T-cell (primary cell): Measurements from ENCODE around the gene DTNBP1. TPM values are rescaled to one million over a fixed set of nuclear protein-coding genes. Genes with fewer than 3 reads are reported as not detected.

ENCODE experiments used
- ATAC-seq, 4 experiments: fragments of 200-7000 bp in 3 of 4; fragments of 150-1000 bp in 1 of 4; cut with Tn5 transposase; replicated peaks in 1 of 4; 1 replicate in 3 of 4; 2 replicates in 1 of 4; pipeline ENCODE4 v1.10.0; 2021; ENCODE audit warnings: moderate library complexity in 3 of 4, mild to moderate bottlenecking in 2 of 4, moderate number of reproducible peaks in 1 of 4
- CTCF ChIA-PET, 2 donors: fragments of 300-600 bp; sonication (Branson Sonifier 250); formaldehyde crosslinking; loops; one replicate each; lab custom pipeline; 2022; ENCODE audit warnings: antibody characterized with exemption in 2 of 2; lab: Charles Lee
- POLR2A ChIA-PET, 2 donors: fragments of 300-600 bp; sonication (Branson Sonifier 250); formaldehyde crosslinking; loops; one replicate each; lab custom pipeline; 2022; ENCODE audit warnings: antibody characterized with exemption in 2 of 2; lab: Charles Lee
- DNase-seq, 35 experiments: peaks; one replicate each; pipeline versions ENCODE4 v3.0.0 to v3.0.0-alpha.2; 2013 to 2023
- H3K27ac ChIP-seq: one replicate; pipeline ENCODE4 v1.5.1; 2013; ENCODE audit warnings: low read length
- H3K27me3 ChIP-seq, 2 experiments: replicated peaks in 1 of 2; 1 replicate in 1 of 2; 2 replicates in 1 of 2; pipeline versions ENCODE4 v1.6.1 to v1.7.0; 2013; ENCODE audit warnings: low read length in 1 of 2, mixed read lengths in 1 of 2; ENCODE audit not compliant: control insufficient read depth in 2 of 2, insufficient read depth in 2 of 2; ENCODE audit errors: extremely low read depth in 1 of 2
- H3K36me3 ChIP-seq, 2 donors: 1 replicate in 1 of 2; 2 replicates in 1 of 2; pipeline versions ENCODE4 v1.6.1 to v1.7.0; 2013; ENCODE audit warnings: low read length in 1 of 2; ENCODE audit not compliant: control insufficient read depth in 2 of 2, insufficient read depth in 1 of 2; ENCODE audit errors: extremely low read depth in 1 of 2
- H3K4me1 ChIP-seq, 2 experiments: 1 replicate in 1 of 2; 2 replicates in 1 of 2; pipeline versions ENCODE4 v1.6.1 to v1.7.0; 2013; ENCODE audit warnings: low read length in 2 of 2, mixed read lengths in 1 of 2; ENCODE audit not compliant: insufficient read depth in 2 of 2, control insufficient read depth in 1 of 2; ENCODE audit errors: extremely low read depth in 1 of 2
- H3K4me3 ChIP-seq, 2 donors: 1 replicate in 1 of 2; 2 replicates in 1 of 2; pipeline versions ENCODE4 v1.5.1 to v1.7.0; 2013; ENCODE audit warnings: mild to moderate bottlenecking in 2 of 2, low read length in 1 of 2, moderate library complexity in 1 of 2; ENCODE audit not compliant: control insufficient read depth in 1 of 2; ENCODE audit errors: extremely low read depth in 1 of 2
- H3K9me3 ChIP-seq: 2 replicates; pipeline ENCODE4 v1.7.0; 2013
- H3K27ac Mint-ChIP-seq, 2 donors: one replicate each; pipeline ENCODE4 v1.8.0; 2020 to 2021; ENCODE audit warnings: mild to moderate bottlenecking in 2 of 2, mixed read lengths in 2 of 2
- H3K27me3 Mint-ChIP-seq, 2 donors: one replicate each; pipeline ENCODE4 v1.8.0; 2021 to 2022; ENCODE audit warnings: mixed read lengths in 2 of 2
- H3K36me3 Mint-ChIP-seq: one replicate; pipeline ENCODE4 v1.8.0; 2021; ENCODE audit warnings: mixed read lengths
- H3K4me1 Mint-ChIP-seq, 3 donors: one replicate each; pipeline ENCODE4 v1.8.0; 2020 to 2022; ENCODE audit warnings: mixed read lengths in 3 of 3, mild to moderate bottlenecking in 1 of 3
- H3K4me3 Mint-ChIP-seq, 3 donors: one replicate each; pipeline ENCODE4 v1.8.0; 2020 to 2022; ENCODE audit warnings: mild to moderate bottlenecking in 3 of 3, mixed read lengths in 3 of 3, moderate library complexity in 3 of 3
- H3K9me3 Mint-ChIP-seq, 3 donors: one replicate each; pipeline ENCODE4 v1.8.0; 2020 to 2022; ENCODE audit warnings: mixed read lengths in 3 of 3
- WGBS: methylation state at CpG from one replicate; pipeline ENCODE4 v1.1.5; 2013; ENCODE audit warnings: missing lambda C conversion rate; ENCODE audit not compliant: insufficient coverage; 5-methylcytosine and 5-hydroxymethylcytosine counted together
- total RNA-seq, 35 experiments: library from RNA in 6 of 35; stranded (reverse) in 6 of 35; fragments of 120-200 nt in 1 of 35; gene quantifications; one replicate each; pipeline versions ENCODE4 v1.2.1 to v1.2.4 and lab custom pipeline; 2013 to 2026

Gene DTNBP1
- total RNA-seq, 5 donors from 2014 or later (not counting 1 experiment from before 2014, with no cell fraction given): 18.7 to 25.4 (median 19.9) TPM

GRCh38 chr6:15534974-15535373 is 127.9 kb downstream of the DTNBP1 start:
- no CpG with 5 or more reads among the region's 3 CpGs for WGBS
- H3K27ac ChIP-seq: no peak overlapping the region
- Mint-ChIP-seq H3K9me3 (no peaks in the 10 kb centered on the region), H3K4me3 (no peak overlapping the region), H3K36me3 (peaks cover 35% of the 10 kb centered on the region), H3K27ac (no peak overlapping the region), H3K27me3 (no peaks in the 10 kb centered on the region), H3K4me1 (peaks cover 12 to 23% (median 20%) of the 10 kb centered on the region in 3 donors)
- no peaks in the 10 kb centered on the region for H3K4me1 ChIP-seq
- ChIA-PET POLR2A (interaction anchor here in 1 of 2 donors (0.6 kb wide), 1 partner anchor 329 kb away, joined by 4 read pairs; no protein-coding TSS in a partner anchor), CTCF (no interaction called here)
- no peaks in the 10 kb centered on the region for H3K9me3 ChIP-seq
- H3K36me3 ChIP-seq: peaks cover 0 to 18% of the 10 kb centered on the region in 2 donors
- no peak overlapping the region for H3K4me3 ChIP-seq
- no peaks in the 10 kb centered on the region for H3K27me3 ChIP-seq
- ATAC-seq (no peak), DNase-seq (no peak)

DNA sequence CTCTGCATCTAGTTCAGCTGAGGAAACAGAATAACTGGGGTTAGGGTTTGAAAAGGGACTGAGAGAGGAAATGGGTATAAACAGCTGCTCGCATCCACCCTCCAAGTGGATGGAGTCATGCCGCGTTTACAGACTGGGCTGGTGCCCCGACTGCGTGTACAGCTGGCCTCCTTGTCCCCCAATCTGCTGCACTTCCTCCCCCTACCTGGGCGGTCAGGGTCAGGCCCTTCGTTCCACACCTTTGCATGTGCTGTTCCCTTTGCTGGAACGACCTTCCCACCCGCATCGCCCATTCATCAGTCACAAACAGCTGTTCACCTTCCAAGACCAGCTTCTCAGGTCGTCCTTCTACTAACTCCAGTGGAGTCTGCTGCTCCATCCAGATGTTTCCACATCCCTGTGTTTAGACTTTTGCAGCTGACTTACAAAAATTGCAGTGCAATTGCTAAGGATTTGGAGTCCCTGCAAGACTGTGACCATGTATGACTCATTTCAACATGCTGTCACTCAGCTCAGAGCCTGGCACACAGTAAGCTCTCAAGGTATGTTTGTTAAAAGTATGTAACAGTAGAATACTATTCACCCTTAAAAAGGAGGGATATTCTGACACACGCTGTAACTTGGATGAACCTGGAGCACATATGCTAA is 129.3 kb downstream of the DTNBP1 start:
- peaks cover 0 to 28% of the 10 kb centered on the region in 2 donors for H3K36me3 ChIP-seq
- H3K27ac ChIP-seq: no peak overlapping the region
- H3K36me3 Mint-ChIP-seq: peaks cover 46% of the 10 kb centered on the region
- no peaks in the 10 kb centered on the region for H3K27me3 Mint-ChIP-seq
- WGBS: 96% methylated on average over 11 of the region's 12 CpGs
- H3K4me1 ChIP-seq: no peaks in the 10 kb centered on the region
- peaks cover 10 to 23% (median 16%) of the 10 kb centered on the region in 3 donors for H3K4me1 Mint-ChIP-seq
- H3K9me3 ChIP-seq: no peaks in the 10 kb centered on the region
- ChIA-PET POLR2A (no interaction called here), CTCF (interaction anchor here (0.5 to 0.6 kb wide), 2 partner anchors 57 to 668 kb away, joined by 4 to 7 read pairs; no protein-coding TSS in a partner anchor)
- H3K27me3 ChIP-seq: no peaks in the 10 kb centered on the region
- no peak overlapping the region for H3K4me3 Mint-ChIP-seq
- ATAC-seq (no peak), DNase-seq (no peak)
- no peak overlapping the region for H3K4me3 ChIP-seq
- H3K9me3 Mint-ChIP-seq: no peaks in the 10 kb centered on the region
- no peak overlapping the region for H3K27ac Mint-ChIP-seq

- Histone ChIP-seq H3K4me1 (no peaks in the 10 kb centered on the region), H3K4me3 (no peak overlapping the region), H3K27ac (no peak overlapping the region), H3K36me3 (peaks cover 0 to 28% of the 10 kb centered on the region in 2 donors), H3K9me3 (no peaks in the 10 kb centered on the region), H3K27me3 (no peaks in the 10 kb centered on the region)
- ATAC-seq (no peak), DNase-seq (no peak)
- ChIA-PET CTCF (no interaction called here), POLR2A (no interaction called here)
- Mint-ChIP-seq H3K36me3 (peaks cover 53% of the 10 kb centered on the region), H3K27me3 (no peaks in the 10 kb centered on the region), H3K9me3 (peaks cover 3 to 8% (median 3%) of the 10 kb centered on the region in 3 donors), H3K4me1 (peaks cover 10 to 23% (median 12%) of the 10 kb centered on the region in 3 donors), H3K4me3 (no peak overlapping the region), H3K27ac (no peak overlapping the region)
- 96% methylated on average over 6 of the region's 7 CpGs for WGBS
Measured at GRCh38 chr6:15531973-15532372, 130.9 kb downstream of the DTNBP1 start.

DNA sequence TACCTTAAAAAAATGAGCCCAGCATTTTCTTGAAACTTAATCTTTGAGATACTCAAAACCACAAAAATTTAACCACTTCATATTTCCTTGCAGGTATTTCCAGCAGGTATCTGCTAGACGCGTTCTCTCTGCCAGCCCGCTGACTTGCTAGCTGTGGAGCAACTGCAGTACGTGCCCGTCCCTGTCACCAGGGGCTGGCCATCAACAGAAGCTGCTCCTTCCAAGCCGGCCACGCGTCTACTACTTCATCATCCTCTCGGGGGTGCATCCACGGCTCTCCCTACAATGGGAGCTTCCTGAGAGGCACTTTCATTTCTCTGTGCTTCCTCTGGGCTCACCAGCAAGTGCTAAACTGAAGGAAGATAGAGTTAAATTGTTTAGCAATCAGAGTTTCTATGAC is 132.4 kb downstream of the DTNBP1 start:
- 77% methylated on average over 5 of the region's 10 CpGs for WGBS

DNA sequence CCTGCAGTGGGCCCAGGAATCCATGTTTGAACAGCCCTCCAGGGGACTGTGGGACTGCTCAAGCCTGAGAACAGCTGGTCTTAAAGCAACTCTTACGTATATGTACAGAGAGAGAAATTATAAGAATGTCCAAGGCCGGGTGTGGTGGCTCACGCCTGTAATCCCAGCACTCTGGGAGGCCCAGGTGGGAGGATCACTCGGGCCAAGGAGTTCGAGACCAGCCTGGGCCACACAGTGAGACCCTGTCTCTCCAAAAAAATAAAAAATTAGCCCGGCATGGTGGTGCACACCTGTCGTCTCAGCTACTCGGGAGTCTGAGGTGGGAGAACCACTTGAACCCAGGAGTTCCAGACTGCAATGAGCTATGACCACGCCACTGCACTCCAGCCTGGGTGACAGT is 134.0 kb downstream of the DTNBP1 start:
- H3K4me3 Mint-ChIP-seq: no peak overlapping the region
- WGBS: 100% methylated on average over 5 of the region's 9 CpGs
- DNase-seq: no peak

More for the DNA sequence above, 132.4 kb downstream of the DTNBP1 start:
- peak in 1 of 4 experiments; percentile 31 for ATAC-seq
- H3K36me3 Mint-ChIP-seq: peaks cover 69% of the 10 kb centered on the region
- no peak for DNase-seq
- no peaks in the 10 kb centered on the region for H3K4me1 ChIP-seq
- H3K27me3 Mint-ChIP-seq: no peaks in the 10 kb centered on the region
- CTCF ChIA-PET: no interaction called here
- POLR2A ChIA-PET: interaction anchor here in 1 of 2 donors (0.6 to 1.1 kb wide), 2 partner anchors 22 to 616 kb away, joined by 3 to 6 read pairs; no protein-coding TSS in a partner anchor
- peaks cover 0 to 33% of the 10 kb centered on the region in 2 donors for H3K36me3 ChIP-seq
- no peak overlapping the region for H3K27ac ChIP-seq
- no peaks in the 10 kb centered on the region for H3K27me3 ChIP-seq
- H3K27ac Mint-ChIP-seq: peak overlapping the region; percentile 48 to 70
- no peaks in the 10 kb centered on the region for H3K9me3 ChIP-seq
- peak overlapping the region in 1 of 3 donors; percentile 20 for H3K4me3 Mint-ChIP-seq
- H3K4me1 Mint-ChIP-seq: peaks cover 13 to 37% (median 21%) of the 10 kb centered on the region in 3 donors
- peaks cover 3 to 12% (median 8%) of the 10 kb centered on the region in 3 donors for H3K9me3 Mint-ChIP-seq
- H3K4me3 ChIP-seq: no peak overlapping the region

GRCh38 chr6:15527838-15528617 is 134.8 kb downstream of the DTNBP1 start:
- Histone ChIP-seq H3K4me3 (no peak overlapping the region), H3K27ac (no peak overlapping the region), H3K27me3 (no peaks in the 10 kb centered on the region), H3K36me3 (peaks cover 10 to 46% of the 10 kb centered on the region in 2 donors), H3K9me3 (no peaks in the 10 kb centered on the region), H3K4me1 (no peaks in the 10 kb centered on the region)
- ChIA-PET CTCF (no interaction called here), POLR2A (no interaction called here)
- H3K4me1 Mint-ChIP-seq: peaks cover 13 to 35% (median 22%) of the 10 kb centered on the region in 3 donors
- H3K27ac Mint-ChIP-seq: no peak overlapping the region
- H3K9me3 Mint-ChIP-seq: peaks cover 3 to 13% (median 8%) of the 10 kb centered on the region in 3 donors
- H3K27me3 Mint-ChIP-seq: no peaks in the 10 kb centered on the region
- peaks cover 81% of the 10 kb centered on the region for H3K36me3 Mint-ChIP-seq
- 98% methylated on average over 9 of the region's 12 CpGs for WGBS
- no peak overlapping the region for H3K4me3 Mint-ChIP-seq
- no peak for DNase-seq
- ATAC-seq: no peak

More for the DNA sequence above, 134.0 kb downstream of the DTNBP1 start:
- Mint-ChIP-seq H3K27ac (no peak overlapping the region), H3K36me3 (peaks cover 81% of the 10 kb centered on the region), H3K27me3 (no peaks in the 10 kb centered on the region), H3K4me1 (peaks cover 13 to 38% (median 22%) of the 10 kb centered on the region in 3 donors), H3K9me3 (peaks cover 3 to 13% (median 8%) of the 10 kb centered on the region in 3 donors)
- Histone ChIP-seq H3K36me3 (peaks cover 5 to 40% of the 10 kb centered on the region in 2 donors), H3K27me3 (no peaks in the 10 kb centered on the region), H3K27ac (no peak overlapping the region), H3K4me1 (no peaks in the 10 kb centered on the region), H3K4me3 (no peak overlapping the region), H3K9me3 (no peaks in the 10 kb centered on the region)
- ChIA-PET CTCF (no interaction called here), POLR2A (no interaction called here)
- ATAC-seq: no peak
